IMR-90 (cell line): Measurements from ENCODE around the gene TMEM245. TPM values are rescaled to one million over a fixed set of nuclear protein-coding genes. Genes with fewer than 3 reads are reported as not detected.

Experiments
- ATAC-seq: fragments of 200-7000 bp; cut with Tn5 transposase; 2 replicates; pipeline ENCODE4 v1.9.1; 2020; ENCODE audit warnings: low read depth, mild to moderate bottlenecking, moderate library complexity
- BruUV-seq: library from RNA; stranded (reverse); fragments of 400-500 nt; replicated peaks from 2 replicates; lab custom pipeline; 2021; lab: Mats Ljungman, UMichigan
- CTCF ChIA-PET: fragments of 300-600 bp; formaldehyde crosslinking; extraction: SDS; loops from one replicate; lab custom pipeline; 2021; ENCODE audit warnings: antibody characterized with exemption; lab: Yijun Ruan, JAX
- POLR2A ChIA-PET: fragments of 300-600 bp; sonication (Branson Sonifier 250); formaldehyde crosslinking; loops from one replicate; lab custom pipeline; 2022; ENCODE audit warnings: antibody characterized with exemption; ENCODE audit not compliant: unreplicated experiment; lab: Charles Lee
- DNase-seq: peaks from one replicate; pipeline ENCODE4 v3.0.0; 2013
- H2AFZ ChIP-seq: replicated peaks from 2 replicates; pipeline ENCODE3; 2013; ENCODE audit warnings: low read length, mild to moderate bottlenecking; ENCODE audit not compliant: poor library complexity
- H2AK5ac ChIP-seq: 2 replicates; pipeline ENCODE4 v1.6.1; 2013; ENCODE audit warnings: low read depth, low read length, inconsistent platforms
- H2AK9ac ChIP-seq: replicated peaks from 2 replicates; pipeline ENCODE3; 2013; ENCODE audit warnings: mild to moderate bottlenecking, low read depth, low read length, moderate library complexity; ENCODE audit not compliant: poor library complexity
- H2BK120ac ChIP-seq: 2 replicates; pipeline ENCODE4 v1.6.1; 2013; ENCODE audit warnings: low read depth, low read length, inconsistent platforms
- H2BK15ac ChIP-seq: 3 replicates; pipeline ENCODE4 v1.6.1; 2013; ENCODE audit warnings: low read depth, low read length, inconsistent platforms
- H2BK20ac ChIP-seq: 2 replicates; pipeline ENCODE4 v1.6.1; 2013; ENCODE audit warnings: low read depth, mild to moderate bottlenecking, inconsistent platforms, low read length, moderate library complexity
- H2BK5ac ChIP-seq: 2 replicates; pipeline ENCODE4 v1.6.1; 2013; ENCODE audit warnings: mild to moderate bottlenecking, low read depth, low read length, inconsistent platforms; ENCODE audit not compliant: poor library complexity, severe bottlenecking
- H3K14ac ChIP-seq: replicated peaks from 2 replicates; pipeline ENCODE4 v1.6.1; 2013; ENCODE audit warnings: low read depth, low read length, inconsistent platforms
- H3K18ac ChIP-seq: 2 replicates; pipeline ENCODE4 v1.6.1; 2013; ENCODE audit warnings: low read depth, low read length, control low read depth
- H3K23ac ChIP-seq: 2 replicates; pipeline ENCODE4 v1.6.1; 2013; ENCODE audit warnings: low read depth, low read length, inconsistent platforms
- H3K27ac ChIP-seq: 2 replicates; pipeline ENCODE4 v1.5.1; 2013; ENCODE audit warnings: mild to moderate bottlenecking, control low read depth, low read length; ENCODE audit not compliant: insufficient read depth
- H3K27me3 ChIP-seq: 2 replicates; pipeline ENCODE4 v1.6.1; 2013; ENCODE audit warnings: low read length; ENCODE audit not compliant: control insufficient read depth, insufficient read depth
- H3K36me3 ChIP-seq: 2 replicates; pipeline ENCODE4 v1.6.1; 2013; ENCODE audit warnings: low read length, mixed read lengths; ENCODE audit not compliant: control insufficient read depth, insufficient read depth
- H3K4ac ChIP-seq: 2 replicates; pipeline ENCODE4 v1.6.1; 2013; ENCODE audit warnings: low read depth, low read length, inconsistent platforms
- H3K4me1 ChIP-seq: 2 replicates; pipeline ENCODE4 v1.6.1; 2013; ENCODE audit warnings: low read length, mixed read lengths; ENCODE audit not compliant: control insufficient read depth, insufficient read depth
- H3K4me2 ChIP-seq: 2 replicates; pipeline ENCODE4 v1.6.1; 2013; ENCODE audit warnings: low read depth, mild to moderate bottlenecking, control low read depth, low read length, moderate library complexity
- H3K4me3 ChIP-seq: 2 replicates; pipeline ENCODE4 v1.5.1; 2013; ENCODE audit warnings: low read depth, mild to moderate bottlenecking, control low read depth, low read length, moderate library complexity; ENCODE audit not compliant: insufficient read depth
- H3K56ac ChIP-seq: 2 replicates; pipeline ENCODE4 v1.6.1; 2013; ENCODE audit warnings: low read length, inconsistent platforms; ENCODE audit not compliant: insufficient read depth; ENCODE audit errors: extremely low read depth
- H3K79me1 ChIP-seq, 2 experiments: 2 replicates each; pipeline ENCODE4 v1.6.1; 2013; ENCODE audit warnings: low read length in 2 of 2, inconsistent platforms in 1 of 2, low read depth in 1 of 2
- H3K9ac ChIP-seq: 2 replicates; pipeline ENCODE4 v1.6.1; 2013; ENCODE audit warnings: low read depth, low read length, control low read depth
- H3K9me1 ChIP-seq: 2 replicates; pipeline ENCODE4 v1.6.1; 2013; ENCODE audit warnings: low read length, inconsistent platforms; ENCODE audit not compliant: insufficient read depth
- H3K9me3 ChIP-seq: 2 replicates; pipeline ENCODE4 v1.6.1; 2013; ENCODE audit warnings: low read length; ENCODE audit not compliant: control insufficient read depth, insufficient read depth
- H4K20me1 ChIP-seq: 2 replicates; pipeline ENCODE4 v1.6.1; 2013; ENCODE audit warnings: low read length, inconsistent platforms; ENCODE audit not compliant: insufficient read depth
- H4K5ac ChIP-seq: 2 replicates; pipeline ENCODE4 v1.6.1; 2013; ENCODE audit warnings: mild to moderate bottlenecking, low read depth, low read length, control low read depth
- H4K8ac ChIP-seq, 2 experiments: 2 replicates each; pipeline ENCODE4 v1.6.1; 2013; ENCODE audit warnings: low read depth in 2 of 2, low read length in 2 of 2, control low read depth in 1 of 2, inconsistent platforms in 1 of 2
- H4K91ac ChIP-seq: 2 replicates; pipeline ENCODE4 v1.6.1; 2013; ENCODE audit warnings: low read depth, low read length, inconsistent platforms; ENCODE audit not compliant: insufficient read depth
- CHD1 ChIP-seq: IDR thresholded peaks from 2 replicates; pipeline ENCODE4 v1.6.1; 2012; ENCODE audit warnings: low read depth, low read length, improper control_type of control experiment
- CTCF ChIP-seq: conservative IDR thresholded peaks from 2 replicates; pipeline ENCODE4 v1.5.1; 2012; ENCODE audit warnings: mild to moderate bottlenecking, low read depth, low read length, improper control_type of control experiment
- ELK1 ChIP-seq: fragments of 150-350 bp; IDR thresholded peaks from 2 replicates; pipeline ENCODE4 v1.6.1; 2016; ENCODE audit warnings: low read depth, mild to moderate bottlenecking, low read length, moderate library complexity, borderline replicate concordance
- FOS ChIP-seq: fragments of 150-350 bp; IDR thresholded peaks from 2 replicates; pipeline ENCODE4 v1.6.1; 2016; ENCODE audit warnings: low read depth, low read length
- MAFK ChIP-seq: IDR thresholded peaks from 2 replicates; pipeline ENCODE4 v1.6.1; 2012; ENCODE audit warnings: low read depth, low read length, improper control_type of control experiment
- MAZ ChIP-seq: IDR thresholded peaks from 2 replicates; pipeline ENCODE4 v1.6.1; 2012; ENCODE audit warnings: low read depth, mild to moderate bottlenecking, low read length, improper control_type of control experiment, moderate library complexity, borderline replicate concordance
- MXI1 ChIP-seq: IDR thresholded peaks from 2 replicates; pipeline ENCODE4 v1.6.1; 2012; ENCODE audit warnings: low read depth, mild to moderate bottlenecking, low read length, moderate library complexity, borderline replicate concordance
- NFE2L2 ChIP-seq: fragments of 150-350 bp; IDR thresholded peaks from 2 replicates; pipeline ENCODE4 v1.6.1; 2016; ENCODE audit warnings: low read depth, mild to moderate bottlenecking, low read length
- POLR2A ChIP-seq: IDR thresholded peaks from 2 replicates; pipeline ENCODE4 v1.6.1; 2012; ENCODE audit warnings: mild to moderate bottlenecking, low read depth, low read length
- RAD21 ChIP-seq: IDR thresholded peaks from 2 replicates; pipeline ENCODE4 v1.6.1; 2012; ENCODE audit warnings: low read length, improper control_type of control experiment
- RCOR1 ChIP-seq: IDR thresholded peaks from 2 replicates; pipeline ENCODE4 v1.6.1; 2012; ENCODE audit warnings: mild to moderate bottlenecking, low read length, improper control_type of control experiment; ENCODE audit not compliant: insufficient replicate concordance
- RFX5 ChIP-seq: IDR thresholded peaks from 2 replicates; pipeline ENCODE4 v1.8.0; 2012; ENCODE audit warnings: low read depth, mild to moderate bottlenecking, low read length, moderate library complexity
- SMC3 ChIP-seq: fragments of 150-350 bp; IDR thresholded peaks from 2 replicates; pipeline ENCODE4 v1.6.1; 2016; ENCODE audit warnings: low read depth, mild to moderate bottlenecking, antibody characterized with exemption, low read length, moderate library complexity
- USF2 ChIP-seq: fragments of 150-350 bp; IDR thresholded peaks from 2 replicates; pipeline ENCODE4 v1.6.1; 2017; ENCODE audit warnings: mild to moderate bottlenecking, antibody characterized with exemption, low read length, low read depth
- WGBS, 2 experiments: methylation state at CpG; one replicate each; pipeline versions ENCODE4 v1.1.5 to v1.1.7; 2013; ENCODE audit warnings: missing lambda C conversion rate in 2 of 2; ENCODE audit not compliant: insufficient read length in 1 of 2; ENCODE audit errors: extremely low coverage in 2 of 2; 5-methylcytosine and 5-hydroxymethylcytosine counted together
- dilution Hi-C: fragments of 300-500 bp; cut with HindIII; formaldehyde crosslinking; loops from one replicate; pipeline ENCODE4 v1.14.3; 2018; ENCODE audit warnings: low sequenced_read_pairs; ENCODE audit not compliant: unreplicated experiment
- in situ Hi-C: fragments of 300-500 bp; cut with MboI; formaldehyde crosslinking; loops from 3 replicates; pipeline ENCODE4 v1.14.3; 2019; ENCODE audit warnings: low sequenced_read_pairs, inconsistent platforms, mixed read lengths
- intact Hi-C: fragments of 100-400 bp; cut with micrococcal nuclease; formaldehyde crosslinking; loops from 2 replicates; pipeline ENCODE4 v1.10.0; 2022
- polyA plus RNA-seq, 3 experiments: library from polyadenylated mRNA; depleted of rRNA; stranded (reverse); fragments of >200 nt; gene quantifications; 2 replicates each; pipeline ENCODE4 v1.2.3, GENCODE V29; 2012; ENCODE audit warnings: low replicate concordance in 1 of 3
- total RNA-seq: library from RNA; depleted of rRNA; stranded (reverse); fragments of >200 nt; gene quantifications from 2 replicates; pipeline ENCODE4 v1.2.3, GENCODE V29; 2012

The TMEM245 gene
- total and polyA plus RNA-seq, 2 of the 4 experiments (the other 2 are of a cell fraction): 24.8 to 57.9 TPM

DNA sequence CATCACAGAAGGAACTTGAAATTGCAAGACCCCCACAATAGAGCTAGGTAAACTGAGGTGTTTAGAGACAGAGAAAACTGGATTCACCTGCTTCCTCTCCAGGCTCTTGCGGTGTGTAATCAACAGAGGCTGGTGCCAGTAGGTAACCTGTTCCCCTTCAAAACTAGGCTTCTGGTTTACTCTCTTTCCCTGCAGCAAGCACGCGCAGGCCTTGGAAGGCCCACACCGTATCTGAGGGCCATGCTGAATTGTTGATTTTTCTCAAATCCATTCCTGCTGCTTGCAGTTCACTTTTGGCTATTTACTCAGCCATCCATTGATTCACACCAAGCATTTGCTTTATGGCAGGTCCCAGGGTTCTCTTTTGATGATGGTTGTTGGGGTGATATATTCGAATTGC is 48.0 kb upstream of the TMEM245 start:
- no peak overlapping the region for H2BK15ac ChIP-seq
- POLR2A ChIA-PET: no interaction called here

More for the DNA sequence above, 48.0 kb upstream of the TMEM245 start:
- Histone ChIP-seq H4K5ac (no peak overlapping the region), H3K18ac (no peak overlapping the region), H2BK20ac (no peak overlapping the region), H3K4me1 (no peaks in the 10 kb centered on the region), H3K9me1 (no peaks in the 10 kb centered on the region), H4K91ac (no peak overlapping the region), H3K4ac (no peak overlapping the region), H2AK9ac (no peak overlapping the region), H3K36me3 (no peaks in the 10 kb centered on the region), H3K27ac (no peak overlapping the region), H3K56ac (no peak overlapping the region), H3K4me2 (no peak overlapping the region), H4K8ac (no peak overlapping the region), H3K9ac (no peak overlapping the region), H4K20me1 (no peaks in the 10 kb centered on the region), H3K9me3 (peaks cover 2% of the 10 kb centered on the region), H3K79me1 (no peaks in the 10 kb centered on the region), H2AK5ac (no peak overlapping the region), H3K23ac (no peak overlapping the region), H3K4me3 (no peak overlapping the region), H3K14ac (no peak overlapping the region), H2AFZ (no peak overlapping the region), H2BK5ac (no peak overlapping the region), H2BK120ac (no peak overlapping the region), H3K27me3 (peaks cover 49% of the 10 kb centered on the region)
- CTCF ChIA-PET: no interaction called here
- DNase-seq (no peak), ATAC-seq (no peak)
- in situ Hi-C loops: loop anchor here (10.0 kb wide), 1 partner anchor 63 kb away; no protein-coding TSS in a partner anchor
- intact Hi-C loops: no loop called here
- dilution Hi-C loops: no loop called here
- TF ChIP-seq MAZ (no peak), MXI1 (no peak), CHD1 (no peak), RFX5 (no peak), FOS (no peak), CTCF (no peak), USF2 (no peak), NFE2L2 (no peak), RCOR1 (no peak), ELK1 (no peak), RAD21 (no peak), POLR2A (no peak), MAFK (no peak), SMC3 (no peak)
- WGBS, 2 experiments: 83% methylated on average over 4 of the region's 5 CpGs; no CpG with 5 or more reads in 1 of the 2 experiments
- BruUV-seq: no TSS peak
